NB4 (cell line): ENCODE measurements around the gene SLC38A6.

Source experiments
- DNase-seq: peaks from one replicate; pipeline ENCODE4 v3.0.0; 2010; ENCODE audit warnings: low read depth
- H3K4me3 ChIP-seq: one replicate; pipeline ENCODE4 v1.5.1; 2011; ENCODE audit warnings: mild to moderate bottlenecking, low read depth, low read length, moderate library complexity
- MYC ChIP-seq: IDR thresholded peaks from 2 replicates; pipeline ENCODE4 v1.6.1; 2011; ENCODE audit warnings: low read depth, low read length
- POLR2A ChIP-seq: IDR thresholded peaks from 2 replicates; pipeline ENCODE4 v1.6.1; 2011; ENCODE audit warnings: mild to moderate bottlenecking; ENCODE audit not compliant: insufficient read length; ENCODE audit errors: extremely low read depth
- TF ChIP-seq, protein P1 (sequence below): IDR thresholded peaks from one replicate; pipeline ENCODE4 v1.5.1; 2012; ENCODE audit warnings: low read depth, low read length
- TF ChIP-seq, protein P2 (sequence below): IDR thresholded peaks from 2 replicates; pipeline ENCODE4 v1.6.1; 2011; ENCODE audit warnings: low read depth, low read length

Gene SLC38A6

DNA sequence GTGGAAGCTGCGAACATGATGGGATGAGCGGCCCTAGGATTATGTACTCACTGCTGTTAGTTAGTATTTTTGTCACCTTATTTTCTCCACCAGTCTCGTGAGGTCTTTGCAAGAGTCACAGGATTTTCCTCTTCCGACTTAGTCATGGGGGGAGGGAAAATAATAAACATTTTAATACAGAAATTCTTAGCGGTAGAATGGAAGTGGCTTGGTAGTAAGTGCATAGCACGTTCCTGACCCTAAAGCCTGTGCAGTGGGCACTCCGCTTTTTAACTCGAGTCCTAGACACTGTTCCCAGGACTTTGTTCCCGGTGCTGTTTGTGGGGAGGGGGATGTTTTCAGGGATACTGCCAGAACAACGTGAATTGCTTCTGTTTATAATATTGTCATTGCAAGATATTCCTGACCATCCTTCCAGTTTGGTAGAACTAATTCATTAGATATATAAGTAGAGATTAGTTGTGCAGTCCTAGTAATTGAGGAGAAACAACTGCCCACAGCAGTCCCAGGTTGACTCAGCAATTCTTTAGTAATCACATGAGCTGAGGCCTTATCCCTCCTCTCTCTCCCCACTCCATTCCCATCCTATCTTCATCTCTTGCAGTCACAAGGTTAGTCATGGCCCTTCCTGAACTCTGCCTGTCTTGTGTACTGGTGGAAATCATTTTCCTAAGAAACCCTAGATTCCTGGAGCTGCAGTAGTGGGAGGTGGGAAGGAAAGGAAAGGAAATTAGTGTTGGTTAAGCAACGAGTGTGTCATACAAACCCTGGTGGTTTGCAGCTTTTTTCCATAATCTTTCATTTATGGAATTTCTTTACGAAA, 799 bp downstream of the SLC38A6 start:
- TF ChIP-seq, protein P1, sequence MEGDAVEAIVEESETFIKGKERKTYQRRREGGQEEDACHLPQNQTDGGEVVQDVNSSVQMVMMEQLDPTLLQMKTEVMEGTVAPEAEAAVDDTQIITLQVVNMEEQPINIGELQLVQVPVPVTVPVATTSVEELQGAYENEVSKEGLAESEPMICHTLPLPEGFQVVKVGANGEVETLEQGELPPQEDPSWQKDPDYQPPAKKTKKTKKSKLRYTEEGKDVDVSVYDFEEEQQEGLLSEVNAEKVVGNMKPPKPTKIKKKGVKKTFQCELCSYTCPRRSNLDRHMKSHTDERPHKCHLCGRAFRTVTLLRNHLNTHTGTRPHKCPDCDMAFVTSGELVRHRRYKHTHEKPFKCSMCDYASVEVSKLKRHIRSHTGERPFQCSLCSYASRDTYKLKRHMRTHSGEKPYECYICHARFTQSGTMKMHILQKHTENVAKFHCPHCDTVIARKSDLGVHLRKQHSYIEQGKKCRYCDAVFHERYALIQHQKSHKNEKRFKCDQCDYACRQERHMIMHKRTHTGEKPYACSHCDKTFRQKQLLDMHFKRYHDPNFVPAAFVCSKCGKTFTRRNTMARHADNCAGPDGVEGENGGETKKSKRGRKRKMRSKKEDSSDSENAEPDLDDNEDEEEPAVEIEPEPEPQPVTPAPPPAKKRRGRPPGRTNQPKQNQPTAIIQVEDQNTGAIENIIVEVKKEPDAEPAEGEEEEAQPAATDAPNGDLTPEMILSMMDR = no peak
- TF ChIP-seq POLR2A (no peak), MYC (no peak)
- TF ChIP-seq, protein P2, sequence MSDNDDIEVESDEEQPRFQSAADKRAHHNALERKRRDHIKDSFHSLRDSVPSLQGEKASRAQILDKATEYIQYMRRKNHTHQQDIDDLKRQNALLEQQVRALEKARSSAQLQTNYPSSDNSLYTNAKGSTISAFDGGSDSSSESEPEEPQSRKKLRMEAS = no peak
- peak overlapping the region; percentile 94 for H3K4me3 ChIP-seq
- DNase-seq = peak; percentile 25

DNA sequence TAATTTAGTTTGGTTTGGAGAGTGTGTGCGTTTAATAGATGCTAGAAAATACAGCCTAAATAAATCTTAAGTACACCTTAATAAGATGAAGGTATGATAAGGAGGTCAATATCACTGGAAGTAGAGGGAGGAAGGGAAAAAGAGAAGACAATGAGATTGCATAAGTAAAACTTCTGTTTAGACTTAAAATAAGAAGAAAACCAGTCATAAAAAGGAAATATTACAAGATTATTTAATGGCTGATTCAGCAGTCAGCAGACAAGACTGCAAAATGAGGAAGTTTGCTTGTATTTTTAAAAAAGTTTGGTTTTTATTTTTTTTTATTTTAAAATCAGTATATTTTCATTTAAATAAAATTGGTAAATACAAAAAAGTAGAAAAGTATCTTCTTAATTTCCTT, 3.2 kb downstream of the SLC38A6 start:
- TF ChIP-seq POLR2A = no peak
- no peak for TF ChIP-seq MYC
- TF ChIP-seq, protein P2 = no peak
- TF ChIP-seq, protein P1 = no peak
- DNase-seq = no peak
- H3K4me3 ChIP-seq = no peak overlapping the region

DNA sequence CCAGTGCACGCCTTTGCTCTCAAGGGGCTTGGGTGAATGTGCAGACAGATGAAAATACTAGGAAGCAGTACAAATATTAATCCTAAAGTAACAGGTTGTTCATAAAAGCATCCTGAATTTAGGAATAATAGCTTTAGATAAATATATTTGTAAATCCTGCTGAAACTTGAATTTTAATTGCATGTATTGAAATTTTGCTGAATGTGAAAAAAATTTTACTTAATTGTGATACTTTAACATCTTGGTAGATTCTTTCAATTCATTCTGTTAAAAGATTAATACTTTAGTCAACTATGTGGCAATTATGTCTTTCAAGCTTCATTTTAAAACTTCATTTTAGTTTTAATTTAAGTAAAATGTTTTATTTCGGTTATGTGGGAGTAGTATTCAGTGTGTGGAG, 5.5 kb downstream of the SLC38A6 start:
- no peak for DNase-seq
- H3K4me3 ChIP-seq = no peak overlapping the region
- TF ChIP-seq, protein P1 = no peak
- TF ChIP-seq, protein P2 = no peak
- TF ChIP-seq POLR2A = no peak
- TF ChIP-seq MYC = no peak

DNA sequence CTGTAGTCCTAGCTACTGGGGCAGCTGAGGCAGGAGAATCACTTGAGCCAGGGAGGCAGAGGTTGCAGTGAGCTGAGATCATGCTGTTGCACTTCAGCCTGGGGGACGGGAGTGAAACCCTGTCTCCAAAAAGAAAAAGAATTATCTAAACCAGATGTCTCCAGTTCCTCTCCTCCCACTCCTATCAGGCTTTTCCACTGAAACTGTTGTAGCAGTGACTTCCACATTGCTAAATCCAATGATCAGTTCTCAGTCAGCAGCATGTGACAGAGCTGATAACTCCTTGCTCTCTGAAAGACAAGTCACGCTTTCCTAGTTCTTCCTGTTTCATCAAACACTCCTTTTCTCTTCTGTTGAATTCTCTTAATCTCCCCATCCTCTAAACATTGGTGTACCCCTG, 8.6 kb downstream of the SLC38A6 start:
- no peak overlapping the region for H3K4me3 ChIP-seq
- DNase-seq = no peak
- TF ChIP-seq, protein P2 = no peak
- TF ChIP-seq MYC (no peak), POLR2A (no peak)
- TF ChIP-seq, protein P1 = no peak

DNA sequence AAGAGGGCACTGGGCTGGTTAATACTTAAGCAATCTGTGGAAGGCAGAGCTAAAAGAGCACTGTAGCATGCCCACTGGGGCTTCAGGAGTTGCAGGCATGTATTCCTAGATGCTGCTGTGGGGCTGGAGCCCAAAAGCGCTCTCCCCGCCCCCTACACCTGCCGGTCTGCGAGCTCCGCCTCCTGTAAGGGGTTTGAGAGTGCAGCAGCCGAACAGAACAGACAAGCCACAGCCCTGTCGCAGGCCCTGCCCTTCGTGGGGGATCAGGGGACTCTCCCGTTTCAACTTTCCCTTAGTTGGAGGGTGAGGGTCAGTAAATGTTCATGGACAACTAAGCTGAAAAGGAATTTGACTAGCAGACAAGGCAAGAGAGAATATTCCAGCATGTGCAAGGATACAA, 17.6 kb downstream of the SLC38A6 start:
- H3K4me3 ChIP-seq = no peak overlapping the region
- TF ChIP-seq, protein P2 = no peak
- TF ChIP-seq, protein P1 = no peak
- TF ChIP-seq MYC (no peak), POLR2A (no peak)
- DNase-seq = no peak
